ENCODE results near the gene CRACDL.
"Not testable (repeated sequence)": the region's sequence is repeated elsewhere in the genome, so short reads cannot be mapped to it uniquely, and the experiment has no call there.

CRACDL gene

GRCh38 chr2:98883780-98884211 is 52.2 kb downstream of the CRACDL start:
- DNase-seq = no peak

- DNase-seq = no peak
Measured at GRCh38 chr2:98882971-98883779, 52.9 kb downstream of the CRACDL start.

GRCh38 chr2:98882368-98882767 is 53.7 kb downstream of the CRACDL start:
- no peak for DNase-seq

GRCh38 chr2:98881153-98881650 is 54.8 kb downstream of the CRACDL start:
- DNase-seq = peak in 1 of 3 experiments; percentile 43

- DNase-seq = no peak
Measured at GRCh38 chr2:98880266-98881152, 55.5 kb downstream of the CRACDL start.

GRCh38 chr2:98877658-98878057 is 58.4 kb downstream of the CRACDL start:
- DNase-seq = not testable (repeated sequence)

GRCh38 chr2:98876741-98877140 is 59.3 kb downstream of the CRACDL start:
- peak in 1 of 3 experiments; percentile 12 for DNase-seq

GRCh38 chr2:98875746-98876145 is 60.3 kb downstream of the CRACDL start:
- DNase-seq = no peak

GRCh38 chr2:98875081-98875728 is 60.8 kb downstream of the CRACDL start:
- peak in 1 of 3 experiments; percentile 61 for DNase-seq

GRCh38 chr2:98874186-98874689 is 61.8 kb downstream of the CRACDL start:
- no peak for DNase-seq

GRCh38 chr2:98872526-98872925 is 63.5 kb downstream of the CRACDL start:
- DNase-seq = no peak

- no peak for DNase-seq
Measured at GRCh38 chr2:98871506-98871905, 64.5 kb downstream of the CRACDL start.

GRCh38 chr2:98870516-98871158 is 65.4 kb downstream of the CRACDL start:
- DNase-seq = peak; percentile 37 to 81 (median 75)

- DNase-seq = peak; percentile 89 to 99 (median 97)
Measured at GRCh38 chr2:98869870-98870269, 66.2 kb downstream of the CRACDL start.

GRCh38 chr2:98869272-98869641 is 66.8 kb downstream of the CRACDL start:
- peak; percentile 82 to 97 (median 93) for DNase-seq

- peak; percentile 59 to 76 (median 67) for DNase-seq
Measured at GRCh38 chr2:98868548-98869271, 67.3 kb downstream of the CRACDL start.

GRCh38 chr2:98867539-98868309 is 68.3 kb downstream of the CRACDL start:
- peak in 2 of 3 experiments; percentile 6 to 9 for DNase-seq

- DNase-seq = no peak
Measured at GRCh38 chr2:98866033-98866432, 70.0 kb downstream of the CRACDL start.

- DNase-seq = no peak
Measured at GRCh38 chr2:98861601-98862000, 74.4 kb downstream of the CRACDL start.

GRCh38 chr2:98859323-98859722 is 76.7 kb downstream of the CRACDL start:
- no peak for DNase-seq

- no peak for DNase-seq
Measured at GRCh38 chr2:98857001-98857400, 79.0 kb downstream of the CRACDL start.
